Stimulated activated CD8-positive, alpha-beta memory T cell treated with anti-CD3 and anti-CD28 coated beads, Interleukin-2, amount 100 ng/mL, for 1 hour (primary cell): ENCODE results near the gene CDC34.

Source experiments
- DNase-seq, 2 donors: peaks; one replicate each; pipeline ENCODE4 v3.0.0-alpha.2; 2020; ENCODE audit warnings: low read depth in 2 of 2

CDC34 gene

DNA sequence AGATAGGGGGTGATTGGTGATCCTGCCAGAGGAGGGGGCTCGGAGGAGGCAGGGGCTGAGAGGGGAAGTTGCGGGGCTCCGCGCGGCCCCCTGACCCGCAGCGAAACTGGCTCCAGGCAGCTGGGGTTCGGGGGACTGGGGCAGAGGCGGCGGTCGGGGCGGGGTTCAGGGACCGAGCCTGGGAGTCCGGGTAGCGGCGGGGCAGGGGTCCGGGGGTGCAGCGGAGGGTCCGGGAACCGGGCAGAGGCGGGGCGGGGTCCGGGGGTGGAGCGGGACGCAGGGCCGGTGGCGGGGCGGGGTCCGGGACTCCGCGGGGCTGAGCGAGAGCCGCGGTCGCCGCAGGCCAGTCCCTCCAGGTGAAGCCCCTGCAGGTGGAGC lies 34.1 kb upstream of the CDC34 start:
- no peak for DNase-seq

DNA sequence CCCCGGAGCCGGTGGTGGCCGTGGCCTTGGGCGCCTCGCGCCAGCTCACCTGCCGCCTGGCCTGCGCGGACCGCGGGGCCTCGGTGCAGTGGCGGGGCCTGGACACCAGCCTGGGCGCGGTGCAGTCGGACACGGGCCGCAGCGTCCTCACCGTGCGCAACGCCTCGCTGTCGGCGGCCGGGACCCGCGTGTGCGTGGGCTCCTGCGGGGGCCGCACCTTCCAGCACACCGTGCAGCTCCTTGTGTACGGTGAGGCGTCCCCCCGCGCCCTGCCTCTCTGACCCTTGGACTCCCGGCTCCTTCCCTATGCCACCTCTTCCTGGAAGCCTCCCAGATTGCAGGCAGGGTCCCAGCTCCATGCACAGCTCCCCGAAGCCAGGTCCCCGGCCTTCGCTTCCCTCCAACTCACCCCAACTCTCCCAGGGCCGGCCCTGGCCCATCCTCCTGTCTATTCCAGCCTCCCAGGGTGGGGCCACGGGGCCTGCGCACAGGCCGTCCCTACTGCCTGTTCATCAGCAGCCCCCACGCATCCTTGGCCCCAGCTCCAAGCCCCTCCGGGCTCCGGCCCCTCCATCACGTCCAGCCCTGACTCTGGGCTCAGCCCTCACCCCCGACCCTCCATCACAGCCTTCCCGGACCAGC lies 33.6 kb upstream of the CDC34 start:
- no peak for DNase-seq

DNA sequence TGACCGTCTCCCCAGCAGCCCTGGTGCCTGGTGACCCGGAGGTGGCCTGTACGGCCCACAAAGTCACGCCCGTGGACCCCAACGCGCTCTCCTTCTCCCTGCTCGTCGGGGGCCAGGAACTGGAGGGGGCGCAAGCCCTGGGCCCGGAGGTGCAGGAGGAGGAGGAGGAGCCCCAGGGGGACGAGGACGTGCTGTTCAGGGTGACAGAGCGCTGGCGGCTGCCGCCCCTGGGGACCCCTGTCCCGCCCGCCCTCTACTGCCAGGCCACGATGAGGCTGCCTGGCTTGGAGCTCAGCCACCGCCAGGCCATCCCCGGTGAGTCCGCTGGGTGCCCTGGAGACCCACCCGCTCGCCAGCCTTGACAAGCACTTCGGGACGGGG lies 33.1 kb upstream of the CDC34 start:
- DNase-seq: no peak

DNA sequence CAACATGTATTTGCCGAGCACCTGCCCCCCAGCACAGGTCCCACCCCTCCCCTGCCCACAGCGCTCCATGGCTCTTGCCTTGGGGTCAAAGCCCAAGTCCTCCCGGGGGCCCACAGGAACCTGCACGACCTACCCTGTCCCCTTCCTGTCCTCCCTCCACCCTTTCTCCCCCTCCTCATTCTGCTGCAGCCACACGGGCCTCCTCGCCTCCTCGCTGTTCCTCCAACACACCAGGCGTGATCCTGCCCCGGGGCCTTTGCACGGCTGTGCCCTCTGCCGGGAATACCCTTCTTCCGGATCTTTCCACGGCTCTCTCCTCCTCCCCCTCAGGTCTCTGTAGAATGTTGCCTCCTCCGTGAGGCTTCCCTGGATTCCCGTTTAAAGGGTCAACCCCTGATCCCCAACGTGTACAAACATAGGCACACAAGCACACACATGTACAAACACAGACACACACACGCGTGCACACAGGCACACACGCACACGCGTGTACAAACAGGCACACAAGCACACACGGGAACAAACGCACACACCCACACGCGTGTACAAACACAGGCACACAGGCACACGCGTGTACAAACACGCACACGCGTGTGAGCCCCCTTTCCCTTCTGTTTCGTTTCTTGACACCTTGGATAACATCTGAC lies 32.5 kb upstream of the CDC34 start:
- no peak for DNase-seq

DNA sequence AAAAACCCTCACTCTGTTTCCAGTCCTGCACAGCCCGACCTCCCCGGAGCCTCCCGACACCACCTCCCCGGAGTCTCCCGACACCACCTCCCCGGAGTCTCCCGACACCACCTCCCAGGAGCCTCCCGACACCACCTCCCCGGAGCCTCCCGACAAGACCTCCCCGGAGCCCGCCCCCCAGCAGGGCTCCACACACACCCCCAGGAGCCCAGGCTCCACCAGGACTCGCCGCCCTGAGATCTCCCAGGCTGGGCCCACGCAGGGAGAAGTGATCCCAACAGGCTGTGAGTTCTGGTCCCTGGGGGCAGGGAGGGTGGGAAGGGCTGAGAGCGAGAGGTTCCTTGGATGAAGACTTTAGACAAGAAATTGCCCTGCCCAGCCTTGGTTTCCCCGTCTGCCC lies 29.9 kb upstream of the CDC34 start:
- no peak for DNase-seq

DNA sequence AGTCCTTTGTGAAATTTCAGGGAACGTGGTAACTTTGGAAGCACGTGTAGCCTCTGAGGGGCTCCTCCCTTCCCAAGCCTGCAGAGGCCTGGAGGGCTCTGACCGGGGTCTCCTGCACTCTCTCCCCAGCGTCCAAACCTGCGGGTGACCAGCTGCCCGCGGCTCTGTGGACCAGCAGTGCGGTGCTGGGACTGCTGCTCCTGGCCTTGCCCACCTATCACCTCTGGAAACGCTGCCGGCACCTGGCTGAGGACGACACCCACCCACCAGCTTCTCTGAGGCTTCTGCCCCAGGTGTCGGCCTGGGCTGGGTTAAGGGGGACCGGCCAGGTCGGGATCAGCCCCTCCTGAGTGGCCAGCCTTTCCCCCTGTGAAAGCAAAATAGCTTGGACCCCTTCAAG lies 26.9 kb upstream of the CDC34 start:
- no peak for DNase-seq

- DNase-seq: peak; percentile 84 to 89
These were observed 24.9 kb upstream of the CDC34 start for GRCh38 chr19:506404-507285.

GRCh38 chr19:507286-508203 lies 24.0 kb upstream of the CDC34 start, which contains the start of gene TPGS1:
TSS of gene TPGS1 (plus strand) at chr19:507497. CDS start at chr19:507507, 10 bp downstream.
- DNase-seq: peak; percentile 68 to 77

- no peak for DNase-seq
These were observed 23.1 kb upstream of the CDC34 start for GRCh38 chr19:508204-509150.

- DNase-seq: peak; percentile 81 to 85
These were observed 20.9 kb upstream of the CDC34 start for GRCh38 chr19:510606-511100.

DNA sequence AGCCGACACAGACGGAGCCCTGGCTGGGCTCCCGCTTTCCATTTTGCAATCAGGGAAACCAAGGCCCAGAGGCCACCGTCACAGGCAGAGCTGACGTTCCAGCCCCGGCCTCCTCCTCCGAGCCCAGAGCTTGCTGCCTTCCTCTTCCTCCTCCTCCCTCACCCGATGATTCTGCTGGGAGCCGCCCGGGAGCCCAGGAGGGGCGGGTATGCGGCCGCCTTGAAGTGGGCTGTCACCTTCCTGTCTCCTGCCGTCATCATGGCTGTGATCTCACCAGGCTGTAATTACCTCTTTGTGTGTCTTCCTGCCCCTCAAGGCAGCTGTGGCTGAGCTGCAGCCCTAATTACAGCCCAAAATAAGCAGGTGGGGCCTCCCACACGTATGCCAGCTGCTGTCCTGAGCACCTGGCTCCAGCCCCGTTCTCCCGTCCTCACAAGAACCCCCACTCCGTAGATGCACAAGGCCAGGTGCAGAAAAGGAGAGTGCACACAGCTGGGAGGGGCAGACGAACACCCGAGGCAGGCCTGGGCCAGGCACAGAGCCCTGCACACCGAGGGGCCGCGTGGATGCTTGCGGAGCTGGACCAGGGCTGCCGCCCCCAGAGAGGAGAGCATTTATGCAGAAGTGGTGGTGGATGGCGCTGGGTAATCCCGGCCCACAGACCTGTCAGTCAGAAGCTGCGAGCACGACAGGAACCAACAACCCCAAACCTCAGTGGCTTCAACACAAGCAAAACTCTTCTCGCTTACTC lies 20.3 kb upstream of the CDC34 start:
- DNase-seq: peak; percentile 61 to 64

DNA sequence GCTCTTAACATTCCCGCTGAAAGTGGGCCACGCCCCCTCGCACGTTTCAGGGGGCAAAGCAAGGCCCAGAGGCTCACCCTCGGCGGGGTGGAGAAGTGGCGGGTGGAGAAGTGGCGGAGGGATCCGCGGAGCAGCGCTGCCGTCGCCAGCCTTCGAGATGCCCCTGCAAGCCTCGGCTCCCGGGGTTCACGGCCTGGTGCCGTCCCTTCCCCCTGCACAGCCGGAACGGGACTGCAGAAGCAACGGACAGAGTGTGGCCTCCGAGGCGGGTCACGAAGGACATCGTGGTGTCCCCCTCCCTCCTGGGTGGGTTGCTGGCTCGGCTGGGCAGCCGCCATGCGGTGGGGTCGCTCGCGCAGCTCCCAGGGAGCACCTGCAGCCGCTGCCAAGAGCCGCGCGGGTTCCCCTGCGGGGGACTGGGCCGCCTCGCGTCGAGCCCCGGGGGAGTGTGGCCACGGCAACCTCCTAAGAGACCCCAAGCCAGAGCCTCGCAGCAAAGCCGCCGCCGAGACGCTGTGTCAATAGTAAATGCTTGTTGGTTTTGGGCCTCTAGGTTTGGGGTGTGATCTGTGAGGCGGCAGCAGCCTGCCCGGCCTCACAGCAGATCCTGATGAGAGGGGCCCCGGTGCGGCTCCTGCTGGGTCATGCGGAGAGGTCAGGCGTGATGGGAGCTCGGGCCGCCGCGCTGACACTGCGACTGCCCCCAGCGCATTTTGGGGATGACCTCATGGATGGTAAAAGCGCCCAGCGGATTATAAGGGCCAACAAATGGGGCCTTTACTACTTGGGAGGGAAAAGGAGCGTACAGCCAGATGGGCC lies 18.8 kb upstream of the CDC34 start:
- no peak for DNase-seq

DNA sequence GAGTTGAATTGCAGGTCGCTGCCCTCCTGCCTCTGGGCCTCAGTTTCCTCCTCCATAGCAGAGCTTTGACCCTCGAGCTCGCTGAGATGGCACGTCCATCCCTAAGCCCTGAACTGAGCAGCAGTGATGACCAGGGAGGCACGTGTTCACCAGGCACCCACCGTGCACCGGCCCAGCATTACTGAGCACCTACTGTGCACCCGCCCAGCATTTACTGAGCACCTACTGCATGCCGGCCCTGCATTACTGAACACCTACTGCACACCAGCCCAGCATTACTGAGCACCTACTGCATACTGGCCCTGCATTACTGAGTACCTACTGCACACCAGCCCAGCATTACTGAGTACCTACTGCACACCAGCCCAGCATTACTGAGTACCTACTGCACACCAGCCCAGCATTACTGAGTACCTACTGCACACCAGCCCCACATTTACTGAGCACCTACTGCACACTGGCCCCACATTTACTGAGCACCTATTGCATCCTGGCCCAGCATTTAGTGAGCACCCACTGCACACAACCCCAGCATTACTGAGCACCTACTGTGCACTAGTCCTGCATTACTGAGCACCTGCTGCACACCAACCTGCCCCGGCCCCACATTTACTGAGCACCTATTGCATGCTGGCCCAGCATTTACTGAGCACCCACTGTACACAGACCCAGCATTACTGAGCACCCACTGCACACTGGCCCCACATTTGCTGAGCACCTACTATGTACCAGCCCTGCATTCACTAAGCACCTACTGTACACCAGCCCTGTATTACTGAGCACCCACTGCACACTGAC lies 18.0 kb upstream of the CDC34 start:
- DNase-seq: no peak

DNA sequence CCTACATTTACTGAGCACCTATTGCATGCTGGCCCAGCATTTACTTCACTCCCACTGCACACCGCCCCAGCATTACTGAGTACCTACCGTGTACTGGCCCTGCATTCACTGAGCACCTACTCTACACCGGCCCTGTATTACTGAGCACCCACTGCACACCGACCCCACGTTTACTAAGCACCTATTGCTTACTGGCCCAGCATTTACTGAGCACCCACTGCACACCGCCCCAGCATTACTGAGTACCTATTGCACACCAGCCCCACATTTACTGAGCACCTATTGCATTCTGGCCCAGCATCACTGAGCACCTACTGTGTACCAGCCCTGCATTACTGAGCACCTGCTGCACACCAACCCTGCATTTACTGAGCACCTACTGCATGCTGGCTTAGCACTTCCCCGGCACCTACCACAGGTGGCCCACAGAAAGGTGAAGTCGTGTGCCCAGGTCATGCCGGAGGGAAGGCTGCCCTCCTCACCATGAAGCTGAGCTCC lies 17.3 kb upstream of the CDC34 start:
- DNase-seq: no peak

GRCh38 chr19:517721-518597 lies 13.6 kb upstream of the CDC34 start:
- no peak for DNase-seq

DNA sequence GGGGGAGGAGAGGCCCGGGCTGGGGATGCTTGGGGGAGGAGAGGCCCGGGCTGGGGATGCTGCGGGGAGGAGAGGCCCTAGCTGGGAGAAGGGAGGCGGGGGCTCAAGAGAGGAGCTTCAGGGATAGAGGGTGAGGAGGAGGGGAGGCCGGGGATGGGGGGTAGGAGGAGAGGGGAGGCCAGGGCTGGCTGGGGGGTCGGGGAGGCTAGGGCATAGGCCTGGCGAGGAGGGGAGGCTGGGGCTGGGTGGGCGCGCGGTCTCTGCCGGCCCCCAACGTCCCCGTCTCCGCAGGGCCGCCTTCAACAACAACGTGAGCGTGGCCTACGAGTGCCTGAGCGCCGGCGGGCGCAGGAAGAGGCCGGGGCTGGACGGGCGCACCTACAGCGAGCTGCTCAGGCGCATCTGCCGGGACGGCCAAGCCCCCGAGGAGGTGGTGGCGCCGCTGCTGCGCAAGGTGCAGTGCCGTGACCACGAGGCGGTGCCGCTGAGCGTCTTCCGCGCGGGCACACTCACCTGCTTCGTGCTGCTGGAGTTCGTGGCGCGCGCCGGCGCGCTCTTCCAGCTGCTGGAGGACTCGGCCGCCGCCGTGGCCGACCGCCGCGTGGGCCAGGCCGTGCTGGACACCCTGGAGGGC lies 12.8 kb upstream of the CDC34 start:
- DNase-seq: peak; percentile 24 to 44
